KBM-7 (cell line): ENCODE measurements around the gene SPOCK1.

Experiments
- DNase-seq: peaks from one replicate; pipeline ENCODE4 v3.0.0-alpha.2; 2015
- in situ Hi-C: fragments of 300-500 bp; cut with MboI; formaldehyde crosslinking; loops from 2 replicates; pipeline ENCODE4 v1.14.3; 2020; ENCODE audit warnings: low sequenced_read_pairs, low pct_unique_long_range_greater_than_20kb, mixed read lengths

The SPOCK1 gene

GRCh38 chr5:137051161-137051560, 448.0 kb downstream of the SPOCK1 start:
- in situ Hi-C loops: no loop called here
- no peak for DNase-seq

GRCh38 chr5:137040641-137041340, 458.3 kb downstream of the SPOCK1 start:
- no peak for DNase-seq
- in situ Hi-C loops: no loop called here

GRCh38 chr5:137040024-137040423, 459.1 kb downstream of the SPOCK1 start:
- no peak for DNase-seq
- in situ Hi-C loops: no loop called here

GRCh38 chr5:137037848-137038247, 461.3 kb downstream of the SPOCK1 start:
- in situ Hi-C loops: no loop called here
- no peak for DNase-seq

GRCh38 chr5:137036640-137037039, 462.5 kb downstream of the SPOCK1 start:
- in situ Hi-C loops: no loop called here
- no peak for DNase-seq

GRCh38 chr5:137035480-137035878, 463.6 kb downstream of the SPOCK1 start:
- in situ Hi-C loops: no loop called here
- no peak for DNase-seq

GRCh38 chr5:137034764-137035479, 464.2 kb downstream of the SPOCK1 start:
- in situ Hi-C loops: no loop called here
- DNase-seq: no peak

- in situ Hi-C loops: no loop called here
- no peak for DNase-seq
These were observed 464.9 kb downstream of the SPOCK1 start for GRCh38 chr5:137034213-137034612.

GRCh38 chr5:137032929-137033328, 466.2 kb downstream of the SPOCK1 start:
- DNase-seq: no peak
- in situ Hi-C loops: no loop called here

- no peak for DNase-seq
- in situ Hi-C loops: no loop called here
These were observed 471.4 kb downstream of the SPOCK1 start for GRCh38 chr5:137027758-137028157.

- DNase-seq: no peak
- in situ Hi-C loops: no loop called here
These were observed 472.8 kb downstream of the SPOCK1 start for GRCh38 chr5:137026296-137026695.

- in situ Hi-C loops: no loop called here
- peak; percentile 3 for DNase-seq
These were observed 475.1 kb downstream of the SPOCK1 start for GRCh38 chr5:137024044-137024443.

- in situ Hi-C loops: no loop called here
These were observed 475.8 kb downstream of the SPOCK1 start for GRCh38 chr5:137023371-137023770.

GRCh38 chr5:137022725-137023124, 476.4 kb downstream of the SPOCK1 start:
- in situ Hi-C loops: no loop called here

More at GRCh38 chr5:137023371-137023770, 475.8 kb downstream of the SPOCK1 start:
- DNase-seq: no peak

GRCh38 chr5:137022043-137022442, 477.1 kb downstream of the SPOCK1 start:
- in situ Hi-C loops: no loop called here
- DNase-seq: no peak

More at GRCh38 chr5:137022725-137023124, 476.4 kb downstream of the SPOCK1 start:
- no peak for DNase-seq

- no peak for DNase-seq
- in situ Hi-C loops: no loop called here
These were observed 479.9 kb downstream of the SPOCK1 start for GRCh38 chr5:137019229-137019628.

- no peak for DNase-seq
- in situ Hi-C loops: no loop called here
These were observed 482.3 kb downstream of the SPOCK1 start for GRCh38 chr5:137016783-137017324.

- in situ Hi-C loops: no loop called here
- DNase-seq: no peak
These were observed 483.5 kb downstream of the SPOCK1 start for GRCh38 chr5:137015540-137016116.

- in situ Hi-C loops: no loop called here
- DNase-seq: no peak
These were observed 484.4 kb downstream of the SPOCK1 start for GRCh38 chr5:137014731-137015130.

- in situ Hi-C loops: no loop called here
- DNase-seq: no peak
These were observed 488.9 kb downstream of the SPOCK1 start for GRCh38 chr5:137010226-137010625.
